Fibroblast of skin of right quadriceps (primary cell): ENCODE results near the gene ZBTB3.
A peak's percentile ranks its signal among the peaks of the same experiment; 100 is the strongest.
"Not testable (repeated sequence)": the region's sequence is repeated elsewhere in the genome, so short reads cannot be mapped to it uniquely, and the experiment has no call there.

Experiments used
- DNase-seq: peaks from one replicate; pipeline ENCODE4 v3.0.0-alpha.2; 2013

The ZBTB3 gene

DNA sequence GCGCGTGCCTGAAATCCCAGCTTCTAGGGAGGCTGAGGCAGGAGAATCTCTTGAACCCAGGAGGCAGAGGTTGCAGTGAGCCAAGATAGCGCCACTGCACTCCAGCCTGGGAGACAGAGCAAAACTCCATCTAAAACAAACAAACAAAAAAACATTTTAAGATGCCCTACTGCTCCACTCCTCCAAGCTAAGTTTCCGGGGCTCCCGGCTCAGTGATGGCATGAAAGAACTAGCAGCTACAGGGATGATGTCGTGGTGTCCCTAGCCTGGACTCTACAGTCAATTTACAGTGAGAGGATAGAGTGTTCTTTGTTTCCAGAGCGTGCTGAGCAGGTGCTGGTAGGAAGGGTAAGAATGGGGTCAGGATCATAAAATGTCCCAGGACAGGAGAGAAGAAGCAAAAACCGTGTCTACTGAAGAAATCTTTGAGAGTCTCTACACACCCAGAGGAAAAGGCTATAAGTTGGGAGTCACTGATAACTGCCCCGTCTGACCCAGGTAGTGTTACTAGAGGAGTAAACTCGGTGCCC, 1.2 kb upstream of the ZBTB3 start:
- no peak for DNase-seq

DNA sequence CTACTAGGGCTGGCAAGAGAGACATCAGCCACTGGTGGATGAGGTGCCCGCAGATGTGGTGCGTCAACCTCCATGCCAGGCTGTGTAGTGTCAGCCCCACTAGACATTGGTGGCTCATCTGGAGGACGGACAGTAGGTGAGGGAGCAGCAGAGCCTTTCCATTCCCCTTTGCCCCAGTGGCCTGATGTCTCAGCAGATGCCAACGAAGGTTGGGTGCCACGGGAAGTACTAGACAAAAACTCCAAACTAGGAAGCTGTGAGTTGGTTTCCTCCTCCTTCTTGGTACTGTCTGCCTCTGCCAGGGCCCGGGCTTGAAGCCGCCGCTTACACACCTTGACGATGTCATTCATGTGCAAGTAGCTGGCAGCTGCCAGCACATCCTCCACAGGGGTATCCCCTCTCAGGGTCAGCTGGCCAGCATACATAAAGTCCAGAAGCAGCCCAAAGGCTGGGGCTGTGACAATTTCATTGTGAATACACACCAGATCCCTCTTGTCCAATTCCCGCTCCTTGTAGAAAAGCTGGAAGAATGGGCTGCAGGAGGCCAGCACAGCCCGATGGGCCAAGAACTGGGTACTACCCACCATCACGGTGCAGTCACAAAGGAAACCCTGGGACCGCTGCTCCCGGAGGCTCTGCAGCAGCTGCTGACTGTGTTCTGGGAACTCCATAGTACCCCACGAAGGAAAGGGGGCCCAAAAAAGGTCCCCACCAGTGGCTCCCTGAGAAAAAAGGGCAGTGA, 795 bp downstream of the ZBTB3 start:
- no peak for DNase-seq

DNA sequence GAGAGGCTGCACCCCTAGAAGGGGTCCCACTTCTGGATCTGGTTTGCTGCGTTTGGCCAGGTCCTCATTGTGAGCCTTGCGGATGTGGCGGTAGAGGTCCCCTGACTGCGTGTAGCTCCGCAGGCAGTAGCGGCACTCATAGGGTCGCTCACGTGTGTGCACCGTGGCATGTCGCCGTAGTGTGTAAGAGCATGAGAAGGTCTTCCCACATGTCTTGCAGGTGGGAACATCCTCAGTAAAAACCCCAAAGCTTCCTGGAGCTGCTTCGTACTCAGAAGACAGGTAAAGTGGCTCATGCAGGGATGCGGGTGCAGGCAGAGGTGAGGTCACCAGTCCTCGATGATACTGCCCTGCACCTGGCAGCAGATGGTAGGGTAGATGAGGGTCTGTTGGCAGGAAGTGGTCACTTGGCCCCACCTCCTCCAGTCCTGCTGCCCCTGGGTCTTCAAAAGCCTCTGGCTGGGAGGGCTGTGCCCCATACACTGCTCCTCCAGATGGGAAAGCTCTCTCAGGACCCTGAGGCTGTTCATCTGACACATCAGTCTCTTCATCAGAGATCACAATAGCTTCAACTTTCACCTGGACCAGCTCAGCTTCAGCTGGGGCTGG, 1.7 kb downstream of the ZBTB3 start:
- DNase-seq, result no peak

DNA sequence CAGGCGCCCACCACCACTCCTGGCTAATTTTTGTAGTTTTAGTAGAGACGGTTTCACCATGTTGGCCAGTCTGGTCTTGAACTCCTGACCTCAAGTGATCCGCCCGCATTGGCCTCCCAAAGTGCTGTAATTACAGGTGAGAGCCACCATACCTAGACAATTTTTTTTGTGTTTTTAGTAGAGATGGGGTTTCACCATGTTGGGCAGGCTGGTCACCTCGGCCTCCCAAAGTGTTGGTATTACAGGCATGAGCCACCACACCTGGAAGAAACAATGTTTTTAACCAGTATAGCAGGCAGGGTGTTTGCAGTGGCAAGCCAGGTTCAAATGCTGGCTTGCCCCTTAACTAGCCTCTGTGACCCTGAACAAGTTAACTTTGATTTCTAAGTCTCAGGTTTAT, 4.0 kb downstream of the ZBTB3 start:
- DNase-seq, result not testable (repeated sequence)

DNA sequence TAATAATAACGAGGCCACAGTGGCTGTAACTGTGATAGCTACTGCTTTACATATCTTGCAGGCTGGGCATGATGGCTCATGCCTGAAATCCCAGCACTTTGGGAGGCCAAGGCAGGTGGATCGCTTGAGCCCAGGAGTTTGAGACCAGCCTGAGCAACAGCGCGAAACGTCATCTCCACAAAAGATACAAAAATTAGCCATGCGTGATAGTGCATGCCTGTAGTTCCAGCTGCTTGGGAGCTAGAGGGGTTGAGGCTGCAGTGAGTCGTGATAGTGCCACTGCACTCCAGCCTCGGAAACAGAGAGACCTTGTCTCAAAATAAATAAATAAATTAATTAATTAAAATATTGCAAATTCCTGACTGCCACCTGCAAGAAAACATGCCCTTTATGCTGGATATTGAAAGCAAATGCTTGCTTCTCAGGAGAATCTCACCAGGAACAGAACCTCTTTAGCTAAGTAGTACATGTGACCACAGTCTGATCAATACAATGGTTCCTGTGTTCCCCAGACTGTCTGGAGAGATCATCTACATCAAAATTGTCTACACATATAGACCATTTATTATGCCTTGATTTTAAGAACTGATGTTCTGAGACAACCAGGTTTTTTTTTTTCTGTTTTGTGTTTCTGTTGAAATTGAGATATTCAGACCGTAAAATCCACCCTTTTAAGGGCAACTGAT, 6.3 kb downstream of the ZBTB3 start:
- no peak for DNase-seq

DNA sequence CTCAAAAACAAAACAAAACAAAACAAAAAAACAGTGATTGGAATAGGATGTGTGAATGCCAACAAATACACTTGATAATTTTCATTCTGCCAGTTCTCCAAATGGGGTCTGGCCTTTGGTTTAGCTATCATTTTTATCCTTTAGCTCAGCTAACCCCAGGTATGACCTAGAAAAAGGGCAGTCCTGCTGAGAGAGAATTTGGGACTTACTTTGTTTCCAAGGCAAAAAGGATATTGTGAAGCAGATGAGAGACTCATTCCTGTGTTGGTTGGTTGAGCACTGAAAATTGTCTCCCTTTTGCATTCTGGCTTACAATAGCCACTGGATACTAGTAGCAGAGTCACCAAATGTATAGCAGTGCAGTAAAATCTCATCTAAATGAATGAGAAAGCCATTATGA, 16.8 kb downstream of the ZBTB3 start:
- no peak for DNase-seq

DNA sequence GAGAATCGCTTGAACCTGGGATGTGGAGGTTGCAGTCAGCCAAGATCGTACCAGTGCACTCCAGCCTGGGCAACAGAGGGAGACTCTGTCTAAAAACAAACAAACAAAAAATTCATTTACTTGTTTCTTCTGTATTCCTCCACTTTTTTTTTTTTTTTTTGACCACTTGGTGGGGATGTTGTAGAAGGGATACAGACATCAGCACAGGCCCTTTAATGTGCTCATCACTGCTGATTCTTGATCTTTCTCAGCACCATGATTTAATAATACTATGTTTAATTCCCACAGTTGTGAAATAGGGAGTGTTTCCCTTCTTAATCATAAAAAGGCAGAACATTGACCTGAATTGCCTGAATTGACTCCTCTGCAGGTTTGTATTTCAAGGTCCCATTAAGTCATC, 21.1 kb downstream of the ZBTB3 start:
- DNase-seq, result peak; percentile 27

DNA sequence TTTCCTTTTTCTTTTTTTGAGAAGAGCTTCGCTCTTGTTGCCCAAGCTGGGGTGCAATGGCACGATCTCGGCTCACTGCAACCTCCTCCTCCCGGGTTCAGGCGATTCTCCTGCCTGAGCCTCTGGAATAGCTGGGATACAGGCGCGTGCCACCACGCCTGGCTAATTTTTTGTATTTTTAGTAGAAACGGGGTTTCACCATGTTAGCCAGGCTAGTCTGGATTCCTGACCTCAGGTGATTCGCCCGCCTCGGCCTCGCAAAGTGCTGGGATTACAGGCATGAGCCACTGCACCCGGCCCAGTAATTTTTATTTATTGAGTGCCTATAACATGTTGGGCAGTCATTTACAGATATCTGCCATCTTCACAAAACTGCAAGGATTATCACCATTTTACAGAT, 23.9 kb downstream of the ZBTB3 start:
- DNase-seq, result not testable (repeated sequence)

DNA sequence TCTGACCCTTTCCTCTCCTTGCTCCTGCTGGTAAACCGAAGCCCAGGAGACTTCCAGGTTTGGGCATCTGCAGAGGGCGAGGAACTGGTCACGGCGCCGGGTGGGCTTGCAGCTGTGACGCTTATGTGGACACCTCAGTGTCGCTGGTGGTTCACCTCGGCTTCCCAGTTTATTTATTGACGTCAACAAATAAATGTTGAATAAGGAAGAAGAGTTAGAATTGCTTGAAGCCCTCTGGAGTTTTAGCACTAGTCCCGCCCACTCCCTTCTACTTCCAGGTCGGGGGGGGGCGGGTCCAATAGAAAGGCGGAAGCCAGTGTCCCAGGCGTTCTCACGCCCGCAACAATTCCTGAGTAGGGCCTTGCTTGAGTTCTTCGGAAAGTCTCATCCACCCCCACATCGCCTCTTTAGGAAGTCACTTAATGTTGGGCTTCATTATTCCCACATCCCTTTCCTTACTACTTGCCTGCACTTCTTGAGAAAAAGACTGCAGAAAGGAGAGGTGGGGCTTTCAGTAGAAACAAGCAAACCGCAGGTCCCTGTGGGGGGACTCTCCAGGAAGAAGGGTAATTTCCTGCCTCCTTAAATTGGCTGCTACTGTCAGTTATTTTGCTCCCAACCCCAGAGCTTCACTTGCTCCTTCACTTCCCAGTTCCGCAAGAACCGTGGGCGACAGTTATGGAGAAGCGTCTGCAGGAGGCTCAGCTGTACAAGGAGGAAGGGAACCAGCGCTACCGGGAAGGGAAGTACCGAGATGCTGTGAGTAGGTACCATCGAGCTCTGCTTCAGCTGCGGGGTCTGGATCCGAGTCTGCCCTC, 25.6 kb downstream of the ZBTB3 start, which contains the start of gene TTC9C:
Gene TTC9C (plus strand): TSS at position 316 of the 818 bp plus-strand sequence. CDS start 363 bp downstream, at position 679.
- peak; percentile 88 for DNase-seq

DNA sequence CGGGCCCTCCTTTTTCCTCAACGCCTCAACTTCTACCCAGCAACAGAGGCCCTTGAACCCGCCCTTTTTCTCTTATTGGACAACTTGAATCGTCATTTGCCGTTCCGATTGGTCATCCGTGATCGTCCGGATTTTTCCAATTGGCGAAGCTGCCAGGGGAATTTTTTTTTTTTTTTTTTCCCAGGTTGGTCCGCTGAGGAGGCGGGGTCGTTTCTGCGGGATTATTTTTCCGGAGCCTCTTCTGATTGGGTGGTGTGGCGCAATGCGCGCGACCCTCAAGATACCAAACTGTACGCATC, 26.1 kb downstream of the ZBTB3 start:
- peak; percentile 99 for DNase-seq

DNA sequence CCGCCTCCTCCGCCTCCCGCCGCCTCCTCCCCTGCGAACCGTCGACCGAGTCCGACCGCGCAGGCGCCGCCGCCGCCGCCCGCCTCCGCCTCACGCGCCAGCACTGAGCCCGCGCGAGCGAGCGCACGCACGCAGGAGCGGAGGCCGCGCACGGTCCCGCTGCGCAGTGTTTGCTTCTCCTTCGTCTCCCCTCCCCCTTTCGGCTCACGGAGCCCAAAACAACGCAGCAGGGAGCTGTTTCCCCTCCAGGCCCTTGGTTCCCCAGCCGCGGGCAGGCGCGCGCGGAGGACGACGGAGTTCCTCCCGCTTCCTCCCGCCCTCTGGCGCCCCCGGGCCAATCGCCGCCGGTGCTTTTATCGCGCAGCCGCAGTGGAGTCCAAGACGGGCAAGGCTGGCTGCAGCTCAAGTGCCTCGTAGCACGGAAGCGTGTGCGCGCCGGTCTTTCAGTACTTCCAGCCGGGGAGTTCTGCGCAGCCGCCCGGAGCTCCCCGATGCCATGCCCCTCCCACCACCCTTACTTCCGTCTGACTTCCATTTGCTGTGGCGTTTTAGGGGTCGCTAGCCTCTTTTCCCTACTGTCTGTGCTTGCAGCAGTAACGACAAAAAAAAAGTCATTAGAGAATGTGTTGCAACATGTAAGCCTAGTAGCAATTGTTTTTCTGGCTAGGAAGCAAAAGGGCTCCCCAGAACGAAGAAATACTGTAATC, 26.6 kb downstream of the ZBTB3 start, which contains the start of gene HNRNPUL2:
Gene HNRNPUL2 (minus strand): TSS at position 293 of the 707 bp plus-strand sequence. CDS start 301 bp downstream, outside the sequence.
- peak; percentile 100 for DNase-seq

DNA sequence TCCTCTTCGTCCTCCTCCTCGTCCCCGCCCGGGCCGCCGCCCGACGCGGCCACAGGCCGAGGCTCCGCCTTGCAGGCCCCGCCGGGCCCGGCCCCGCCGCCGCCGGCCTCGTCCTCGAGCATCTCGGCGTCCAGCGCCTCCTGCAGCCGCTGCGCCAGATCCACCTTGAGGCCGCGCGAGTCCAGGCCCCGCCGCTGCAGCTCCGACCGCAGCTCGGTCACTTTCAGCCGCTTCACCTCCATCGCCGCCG, 27.1 kb downstream of the ZBTB3 start:
- no peak for DNase-seq

DNA sequence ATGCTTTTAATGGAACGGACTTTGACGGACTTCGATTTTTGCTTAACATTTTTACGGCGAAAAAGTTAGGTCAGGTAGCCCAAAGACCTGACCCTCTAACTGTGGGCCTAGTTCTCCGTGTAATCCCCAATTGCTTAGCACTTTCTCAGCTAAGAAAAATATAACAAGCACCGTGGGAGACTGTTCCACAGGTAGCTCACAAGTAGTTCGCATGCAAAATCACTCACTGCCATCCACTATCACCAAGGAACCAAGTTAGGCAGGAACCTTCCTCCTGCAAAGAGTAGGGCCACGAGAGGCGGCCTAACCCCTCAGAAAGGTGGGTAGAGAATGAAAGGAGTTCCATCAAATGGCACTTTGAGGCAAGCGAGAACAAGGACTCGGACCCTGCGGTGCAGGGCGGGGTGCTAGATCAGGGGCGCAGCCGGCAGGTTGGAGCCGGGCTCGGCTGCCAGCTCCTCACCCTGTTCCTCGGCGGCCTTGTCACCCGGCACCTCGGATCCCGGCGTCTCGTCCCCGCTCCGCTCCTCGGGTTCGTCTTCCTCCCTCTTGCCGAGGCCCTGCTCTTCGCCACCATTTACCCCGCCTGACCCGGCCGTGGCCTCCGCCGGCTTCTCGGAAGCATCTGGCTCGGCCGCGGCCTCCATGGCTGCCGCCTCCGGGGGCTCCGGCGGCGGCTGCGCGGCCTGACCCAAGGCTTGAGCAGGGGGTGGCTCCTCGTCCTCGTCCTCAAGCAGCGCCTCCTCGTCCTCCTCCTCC, 27.6 kb downstream of the ZBTB3 start:
- DNase-seq, result no peak

DNA sequence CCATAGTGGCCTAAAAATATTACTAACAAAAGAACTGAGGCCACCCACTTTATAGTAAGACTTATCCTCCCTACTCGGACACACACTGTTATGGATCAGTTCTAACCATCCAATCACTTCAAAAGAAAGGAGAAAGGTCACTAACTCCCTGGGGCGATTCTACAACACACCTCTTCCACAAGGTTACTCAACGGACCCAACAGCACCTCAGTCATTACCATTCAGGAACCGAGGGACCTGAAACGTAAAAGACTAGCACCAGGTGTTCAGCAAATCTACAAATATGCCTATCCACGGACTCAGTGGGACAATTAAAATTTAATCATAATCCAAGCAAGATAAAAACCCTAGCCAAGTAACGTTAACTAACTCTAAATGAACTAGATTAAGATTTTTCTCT, 28.3 kb downstream of the ZBTB3 start:
- DNase-seq, result no peak

DNA sequence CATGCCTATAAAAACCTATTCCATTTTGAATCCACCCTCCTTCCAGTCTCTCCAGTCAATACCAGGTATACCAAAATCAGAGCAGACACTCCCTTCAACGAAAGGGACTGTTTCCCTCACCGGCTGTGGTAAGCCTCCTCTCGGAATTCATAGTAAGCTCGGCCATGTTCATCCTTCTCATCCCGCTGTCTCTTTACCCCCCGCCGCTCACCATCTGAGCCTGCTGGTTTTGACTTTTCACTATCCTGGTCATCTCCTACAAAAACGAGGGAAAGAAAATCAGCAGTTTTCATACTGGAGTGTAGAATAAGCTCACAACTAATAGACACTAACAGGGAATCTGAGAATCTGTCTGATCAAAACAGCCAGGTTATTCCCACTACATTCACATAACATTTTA, 29.8 kb downstream of the ZBTB3 start:
- no peak for DNase-seq

DNA sequence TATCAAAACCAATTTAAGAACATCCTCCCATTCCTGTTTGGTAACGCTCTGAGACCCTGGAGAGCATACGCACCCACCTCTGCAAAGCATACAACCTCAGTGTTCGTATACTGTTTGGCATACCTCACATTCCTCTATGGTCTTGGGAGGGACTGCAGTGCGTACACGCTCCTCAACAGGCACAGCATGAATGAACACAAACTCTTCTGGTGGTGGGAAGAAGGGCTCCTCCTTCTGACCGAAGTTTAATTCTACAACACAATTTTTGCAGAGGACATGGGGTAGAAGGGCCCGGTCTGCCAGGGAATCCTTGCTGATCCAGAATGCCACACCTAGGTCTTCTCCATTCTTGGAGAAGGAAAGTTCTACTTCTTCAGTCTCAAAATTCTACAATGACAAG, 32.0 kb downstream of the ZBTB3 start:
- DNase-seq, result peak; percentile 41

DNA sequence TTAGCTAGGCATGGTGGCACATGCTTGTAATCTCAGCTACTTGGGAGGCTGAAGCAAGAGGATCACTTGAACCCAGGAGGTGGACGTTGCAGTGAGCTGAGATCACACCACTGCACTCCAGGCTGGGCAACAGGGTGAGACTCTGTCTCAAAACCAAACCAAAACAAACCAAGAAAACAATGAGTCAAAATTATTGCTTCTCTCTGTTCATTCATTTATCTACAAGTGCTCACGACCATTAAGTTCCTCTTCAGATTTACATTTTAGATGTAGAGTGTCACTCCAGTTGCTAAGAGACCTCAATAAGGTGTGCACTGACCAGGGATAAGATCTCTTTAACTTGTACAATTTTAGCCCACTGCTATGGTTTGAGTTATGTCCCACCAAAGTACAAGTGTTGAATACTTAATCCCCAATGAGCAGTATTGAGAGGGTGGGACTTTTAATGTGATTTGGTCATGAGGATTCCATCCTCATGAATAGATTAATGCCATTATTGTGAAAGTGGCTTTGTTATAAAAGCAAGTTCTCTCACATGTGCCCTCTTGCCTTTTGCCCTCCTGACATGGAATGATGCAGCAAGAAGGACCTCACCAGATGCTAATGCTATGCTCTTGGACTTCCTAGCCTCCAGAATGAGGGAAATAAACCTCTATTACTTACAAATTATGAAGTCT, 34.5 kb downstream of the ZBTB3 start:
- DNase-seq, result no peak

DNA sequence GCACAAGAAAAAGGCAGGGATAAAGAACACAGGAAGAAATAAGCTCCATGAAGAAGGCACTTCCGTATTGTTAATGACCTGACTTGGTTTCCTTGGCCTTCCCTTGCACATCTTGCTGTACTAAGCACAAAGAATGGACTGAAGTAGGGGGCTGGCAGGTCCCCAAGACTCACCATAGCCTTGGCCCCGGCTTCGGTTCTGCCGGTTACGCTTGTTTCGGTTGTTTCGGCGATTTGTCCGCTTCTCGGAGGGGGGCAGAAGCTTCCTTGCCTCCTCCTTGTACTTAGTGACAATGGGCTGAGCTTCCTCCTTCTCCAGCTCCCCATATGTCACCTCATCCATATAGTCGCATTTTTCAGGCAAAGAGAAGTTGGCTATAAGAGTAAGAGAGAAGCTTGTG, 37.1 kb downstream of the ZBTB3 start:
- no peak for DNase-seq

DNA sequence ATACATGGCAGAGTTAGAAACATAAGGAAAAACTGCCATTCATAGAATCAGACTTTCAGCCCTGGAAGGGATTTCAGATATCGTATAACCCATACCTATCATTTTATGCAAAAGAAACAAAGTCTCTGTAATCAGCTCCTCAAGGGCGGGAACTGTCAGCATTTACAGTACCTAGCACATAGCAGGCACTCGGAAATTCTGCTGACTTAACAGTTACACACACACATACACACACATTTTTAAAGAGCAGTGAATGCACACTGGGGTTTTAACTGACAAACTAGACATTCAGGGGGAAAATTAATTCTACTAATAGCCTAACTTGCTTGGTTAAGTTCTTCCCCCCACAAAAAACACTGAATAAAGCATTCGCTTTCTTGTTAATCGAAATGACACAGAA, 37.8 kb downstream of the ZBTB3 start:
- DNase-seq, result no peak

DNA sequence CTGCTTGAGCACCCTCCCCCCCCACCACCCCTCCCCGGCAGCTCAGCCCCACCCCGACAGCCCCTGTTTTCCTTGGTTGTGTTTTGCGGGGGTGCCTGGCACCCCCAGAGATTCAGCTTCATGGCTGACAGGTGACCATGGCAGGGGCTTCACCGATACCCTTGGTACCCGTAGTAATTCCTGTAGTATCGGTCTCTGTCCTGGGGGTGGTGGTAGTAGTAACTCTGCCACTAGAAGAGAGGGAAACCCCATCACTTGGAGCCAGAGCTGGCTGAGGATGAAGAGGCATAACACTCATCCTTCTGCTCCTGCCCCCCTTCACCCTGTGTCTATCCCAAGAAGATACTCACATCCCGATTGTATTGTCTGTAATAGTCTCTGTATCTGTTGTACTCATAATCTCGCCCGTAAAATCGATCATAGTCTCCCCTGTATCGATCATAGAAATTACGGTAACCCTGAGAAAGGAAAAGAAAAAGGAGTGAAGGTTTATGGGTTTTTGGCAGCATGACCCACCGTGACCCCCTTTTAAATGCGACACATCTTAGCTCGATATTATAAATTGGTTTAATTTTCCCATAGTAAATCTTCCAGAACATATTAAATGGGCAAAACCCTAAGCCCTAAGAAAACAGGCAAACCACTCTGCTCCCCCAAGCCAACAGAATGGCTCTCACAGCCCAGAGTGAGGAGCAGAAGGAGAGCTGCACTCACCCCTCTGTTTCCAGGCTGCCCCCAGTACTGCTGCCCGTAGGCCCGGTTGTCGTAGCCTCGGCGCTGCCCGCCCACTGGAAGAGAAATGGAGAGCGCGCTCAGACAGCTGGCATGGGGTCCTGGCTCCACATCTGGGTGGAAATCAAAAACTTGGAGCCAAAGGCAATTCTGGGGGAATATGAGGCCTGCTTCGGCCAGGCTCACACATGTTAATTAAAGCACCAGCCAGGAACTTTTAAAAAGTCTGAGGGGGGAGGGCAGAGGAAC, 38.5 kb downstream of the ZBTB3 start:
- no peak for DNase-seq
